Ovary (tissue), 9 donors: ENCODE results near the gene P2RY11. TPM values are rescaled to one million over a fixed set of nuclear protein-coding genes. Genes with fewer than 3 reads are reported as not detected.

Source experiments
- DNase-seq, 5 donors: peaks; one replicate each; pipeline ENCODE4 v3.0.0-alpha.2; 2019 to 2020
- H3K27ac ChIP-seq, 2 donors: fragments of 200-600 bp; one replicate each; pipeline versions ENCODE4 v1.5.1 to v1.8.0; 2019 to 2022
- H3K27me3 ChIP-seq: fragments of 200-600 bp; one replicate; pipeline ENCODE4 v1.8.0; 2022
- H3K36me3 ChIP-seq: fragments of 200-600 bp; sonication (generic); one replicate; pipeline ENCODE4 v1.5.1; 2019
- H3K4me1 ChIP-seq: one replicate; pipeline ENCODE4 v1.8.1; 2013; ENCODE audit warnings: mild to moderate bottlenecking, moderate library complexity; ENCODE audit not compliant: insufficient read depth
- H3K4me3 ChIP-seq: fragments of 200-600 bp; sonication (generic); one replicate; pipeline ENCODE4 v1.5.1; 2017
- H3K9me3 ChIP-seq, 2 donors: fragments of 200-600 bp in 1 of 2; sonication (generic) in 1 of 2; one replicate each; pipeline versions ENCODE4 v1.5.1 to v1.8.1; 2013 to 2019; ENCODE audit warnings: mild to moderate bottlenecking in 1 of 2, moderate library complexity in 1 of 2
- EP300 ChIP-seq: sonication (generic); formaldehyde crosslinking; IDR thresholded peaks from one replicate; pipeline ENCODE4 v1.6.1; 2017; ENCODE audit warnings: antibody characterized with exemption
- POLR2A ChIP-seq: fragments of 450-650 bp; IDR thresholded peaks from one replicate; pipeline ENCODE4 v1.6.1; 2017; ENCODE audit warnings: antibody characterized with exemption, mild to moderate bottlenecking, moderate library complexity
- WGBS, 3 donors: extraction: QIAGEN DNeasy Blood & Tissue Kit in 1 of 3; methylation state at CpG; one replicate each; pipeline versions ENCODE4 v1.1.5 to v1.1.7; 2013 to 2017; 5-methylcytosine and 5-hydroxymethylcytosine counted together
- intact Hi-C, 4 donors: fragments of 100-400 bp; cut with DNase I; formaldehyde crosslinking; loops; one replicate each; pipeline versions ENCODE4 v1.11.0 to v1.15.1; 2022 to 2023
- polyA plus RNA-seq, 2 donors: library from polyadenylated mRNA; stranded (reverse); fragments of 200-250 nt in 1 of 2; fragments of 350-450 nt in 1 of 2; fragmentation: Illumina TruSeq in 1 of 2; extraction: RNeasy Lipid Tissue Mini Kit (QIAGEN cat#74804) in 1 of 2; gene quantifications; one replicate each; pipeline ENCODE4 v1.2.3, GENCODE V29; 2013 to 2014
- total RNA-seq, 7 donors: library from RNA; depleted of rRNA in 2 of 7; stranded (reverse); fragments of >200 nt in 2 of 7; fragmentation: NEBNext Ultra II Directional in 3 of 7; extraction: Animal tissue kit (Norgen Biotek cat#: 25700) in 3 of 7; gene quantifications; one replicate each; pipeline versions ENCODE4 v1.1.0 to v1.2.4, GENCODE V29; 2016 to 2023
- TF ChIP-seq, protein P1 (sequence below), 3 donors: fragments of 450-650 bp in 2 of 3; fragments of 200-600 bp in 1 of 3; IDR thresholded peaks; one replicate each; pipeline versions ENCODE4 v1.5.1 to v1.8.0; 2016 to 2022; ENCODE audit warnings: antibody characterized with exemption in 3 of 3, mild to moderate bottlenecking in 1 of 3
- donor health status: DM: no; HTN: no; CAD: no; lungs with moderate emphysema.
- donor health status: DM: no; HTN: no; CAD: no.
- donor health status: Bipolar disorder and iron deficiency.
- donor health status: DM: yes; HTN: yes; CAD: no.
- donor health status: DM: no; HTN: no; CAD: no.
- donor health status: DM: yes; HTN: yes; CAD: no.

Gene P2RY11
- total and polyA plus RNA-seq, 9 donors: 2.1 to 18.5 (median 12.8) TPM

- no peaks in the 10 kb centered on the region for H3K9me3 ChIP-seq
- H3K4me1 ChIP-seq: peaks cover 2% of the 10 kb centered on the region
- no peak overlapping the region for H3K27ac ChIP-seq
- no peaks in the 10 kb centered on the region for H3K36me3 ChIP-seq
- H3K4me3 ChIP-seq: no peak overlapping the region
- DNase-seq: no peak
- intact Hi-C loops: loop anchor here in 2 of 4 donors (10.0 kb wide), 2 partner anchors 114 to 134 kb away; no protein-coding TSS in a partner anchor
- no peaks in the 10 kb centered on the region for H3K27me3 ChIP-seq
- WGBS, 3 donors: 85 to 89% (median 88%) methylated on average over 44 of the region's 44 CpGs
- TF ChIP-seq EP300 (no peak), POLR2A (no peak)
- TF ChIP-seq, protein P1, sequence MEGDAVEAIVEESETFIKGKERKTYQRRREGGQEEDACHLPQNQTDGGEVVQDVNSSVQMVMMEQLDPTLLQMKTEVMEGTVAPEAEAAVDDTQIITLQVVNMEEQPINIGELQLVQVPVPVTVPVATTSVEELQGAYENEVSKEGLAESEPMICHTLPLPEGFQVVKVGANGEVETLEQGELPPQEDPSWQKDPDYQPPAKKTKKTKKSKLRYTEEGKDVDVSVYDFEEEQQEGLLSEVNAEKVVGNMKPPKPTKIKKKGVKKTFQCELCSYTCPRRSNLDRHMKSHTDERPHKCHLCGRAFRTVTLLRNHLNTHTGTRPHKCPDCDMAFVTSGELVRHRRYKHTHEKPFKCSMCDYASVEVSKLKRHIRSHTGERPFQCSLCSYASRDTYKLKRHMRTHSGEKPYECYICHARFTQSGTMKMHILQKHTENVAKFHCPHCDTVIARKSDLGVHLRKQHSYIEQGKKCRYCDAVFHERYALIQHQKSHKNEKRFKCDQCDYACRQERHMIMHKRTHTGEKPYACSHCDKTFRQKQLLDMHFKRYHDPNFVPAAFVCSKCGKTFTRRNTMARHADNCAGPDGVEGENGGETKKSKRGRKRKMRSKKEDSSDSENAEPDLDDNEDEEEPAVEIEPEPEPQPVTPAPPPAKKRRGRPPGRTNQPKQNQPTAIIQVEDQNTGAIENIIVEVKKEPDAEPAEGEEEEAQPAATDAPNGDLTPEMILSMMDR (IDR thresholded peaks at IDR 0.05): no peak
Measured at GRCh38 chr19:10110076-10110971, 1.2 kb upstream of the P2RY11 start.

DNA sequence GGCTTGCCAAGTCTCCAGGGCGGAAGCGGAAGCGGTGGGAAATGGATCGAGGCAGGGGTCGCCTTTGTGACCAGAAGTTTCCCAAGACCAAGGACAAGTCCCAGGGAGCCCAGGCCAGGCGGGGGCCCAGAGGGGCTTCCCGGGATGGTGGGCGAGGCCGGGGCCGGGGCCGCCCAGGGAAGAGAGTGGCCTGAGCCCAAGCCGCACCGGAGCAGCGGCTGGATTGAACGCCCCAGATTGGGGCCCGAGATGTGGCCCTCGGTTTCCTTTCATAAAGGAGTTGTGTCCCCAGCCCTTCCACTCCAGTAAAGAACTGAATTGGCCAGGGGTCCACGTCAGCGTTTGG, 548 bp upstream of the P2RY11 start:
- WGBS, 3 donors: 83 to 91% (median 90%) methylated on average over 19 of the region's 19 CpGs
- no peak for DNase-seq
- Histone ChIP-seq H3K4me1 (peaks cover 2% of the 10 kb centered on the region), H3K4me3 (no peak overlapping the region), H3K27me3 (no peaks in the 10 kb centered on the region), H3K9me3 (no peaks in the 10 kb centered on the region), H3K36me3 (no peaks in the 10 kb centered on the region), H3K27ac (no peak overlapping the region)
- TF ChIP-seq, protein P1 (IDR thresholded peaks at IDR 0.05): no peak
- TF ChIP-seq POLR2A (no peak), EP300 (no peak)
- intact Hi-C loops: loop anchor here in 2 of 4 donors (10.0 kb wide), 2 partner anchors 114 to 134 kb away; no protein-coding TSS in a partner anchor

DNA sequence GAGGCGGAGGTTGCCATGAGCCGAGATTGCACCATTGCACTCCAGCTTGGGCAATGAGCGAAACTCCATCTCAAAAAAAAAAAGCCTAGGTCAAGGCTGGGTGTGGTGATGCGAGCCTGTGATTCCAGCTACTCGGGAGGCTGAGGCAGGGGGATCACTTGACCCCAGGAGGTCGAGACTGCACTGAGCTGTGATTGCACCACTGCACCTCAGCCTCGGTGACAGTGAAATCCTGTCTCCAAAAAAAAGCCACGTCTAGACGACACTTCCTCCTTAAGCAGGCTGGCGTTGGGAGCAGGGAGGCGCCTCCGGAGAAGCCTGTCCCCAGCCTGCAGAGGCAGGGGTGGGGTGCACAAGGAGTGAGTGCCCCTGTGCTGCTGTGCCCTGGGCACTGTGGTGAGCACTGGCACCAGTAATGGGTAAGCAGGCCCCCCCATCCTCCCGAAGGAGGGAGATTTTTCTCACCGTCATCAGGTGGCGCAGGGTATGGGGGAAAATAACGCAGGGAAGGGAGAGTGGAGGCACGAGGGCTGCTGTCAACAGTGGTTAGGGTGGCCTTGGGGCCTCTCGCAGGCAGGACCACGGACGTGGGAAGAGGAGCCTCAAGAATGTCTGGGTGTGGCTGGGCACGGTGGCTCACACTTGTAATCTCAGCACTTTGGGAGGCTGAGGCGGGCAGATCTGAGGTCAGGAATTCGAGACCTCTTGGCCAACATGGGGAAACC, 706 bp downstream of the P2RY11 start:
- 47 to 49% (median 49%) methylated on average over 23 of the region's 23 CpGs for WGBS, 3 donors
- intact Hi-C loops: loop anchor here in 2 of 4 donors (10.0 kb wide), 2 partner anchors 113 to 133 kb away; no protein-coding TSS in a partner anchor
- Histone ChIP-seq H3K27me3 (no peaks in the 10 kb centered on the region), H3K9me3 (no peaks in the 10 kb centered on the region), H3K36me3 (no peaks in the 10 kb centered on the region), H3K27ac (no peak overlapping the region), H3K4me1 (peaks cover under 1% of the 10 kb centered on the region), H3K4me3 (no peak overlapping the region)
- TF ChIP-seq EP300: no peak
- TF ChIP-seq, protein P1 (IDR thresholded peaks at IDR 0.05): no peak
- no peak for TF ChIP-seq POLR2A
- DNase-seq: no peak

GRCh38 chr19:10112895-10113591, 1.6 kb downstream of the P2RY11 start:
- Histone ChIP-seq H3K36me3 (no peaks in the 10 kb centered on the region), H3K27me3 (no peaks in the 10 kb centered on the region), H3K4me3 (no peak overlapping the region), H3K9me3 (no peaks in the 10 kb centered on the region), H3K27ac (peak overlapping the region in 1 of 2 donors; percentile 16), H3K4me1 (no peaks in the 10 kb centered on the region)
- peak in 3 of 5 donors; percentile 39 to 79 (median 68) for DNase-seq
- TF ChIP-seq EP300: no peak
- TF ChIP-seq, protein P1 (IDR thresholded peaks at IDR 0.05): peak in 1 of 3 donors; percentile 43
- no peak for TF ChIP-seq POLR2A
- intact Hi-C loops: loop anchor here in 2 of 4 donors (10.0 kb wide), 2 partner anchors 112 to 132 kb away; no protein-coding TSS in a partner anchor
- WGBS, 3 donors: 15 to 19% (median 19%) methylated on average over 20 to 25 of the region's 25 CpGs
